NCI-H2196 (cell line): ENCODE data around the gene VTCN1.

Experiments used
- DNase-seq: peaks from one replicate; lab custom pipeline; 2025; ENCODE audit not compliant: unreplicated experiment; lab: John Stamatoyannopoulos, UW

Gene VTCN1

DNA sequence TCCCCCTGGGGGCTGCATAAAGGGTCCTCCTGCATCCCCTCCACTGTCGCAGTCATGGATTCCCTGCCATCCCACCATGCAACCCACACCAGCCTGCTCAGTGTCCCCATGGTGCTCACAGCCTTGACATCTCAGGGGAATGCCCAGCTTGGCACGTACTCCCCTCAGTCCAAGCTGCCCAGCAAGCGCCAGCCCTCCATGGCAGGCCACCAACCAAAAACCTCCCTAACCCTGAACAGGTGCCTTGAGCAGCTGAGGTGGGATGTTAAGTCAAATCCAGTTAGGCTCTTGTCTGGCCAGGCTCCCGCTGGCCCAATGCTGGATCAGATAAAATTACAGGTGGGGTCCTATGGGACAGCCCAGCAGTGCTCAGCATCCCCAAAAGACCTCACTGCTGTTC, 341 bp downstream of the VTCN1 start:
- DNase-seq, result no peak

DNA sequence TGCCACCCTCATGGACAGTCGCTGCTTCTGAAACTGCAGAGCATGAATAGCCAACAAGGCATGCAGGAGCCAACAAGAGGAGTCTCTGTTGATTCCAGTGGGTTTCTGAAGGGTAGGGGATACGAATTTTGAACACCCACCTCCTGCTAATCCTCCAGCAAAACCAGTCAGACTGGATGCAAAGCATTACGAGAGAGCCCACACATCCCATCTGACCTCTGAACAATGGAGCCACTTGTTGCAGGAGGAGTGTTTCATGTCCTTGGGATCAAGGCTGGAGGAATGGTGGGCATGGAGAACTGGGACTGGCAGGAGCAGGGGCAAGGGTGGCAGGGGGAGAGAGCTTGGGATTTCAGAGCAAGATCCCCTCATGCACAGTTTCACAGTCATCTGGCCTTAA, 1.6 kb downstream of the VTCN1 start:
- DNase-seq, result no peak

DNA sequence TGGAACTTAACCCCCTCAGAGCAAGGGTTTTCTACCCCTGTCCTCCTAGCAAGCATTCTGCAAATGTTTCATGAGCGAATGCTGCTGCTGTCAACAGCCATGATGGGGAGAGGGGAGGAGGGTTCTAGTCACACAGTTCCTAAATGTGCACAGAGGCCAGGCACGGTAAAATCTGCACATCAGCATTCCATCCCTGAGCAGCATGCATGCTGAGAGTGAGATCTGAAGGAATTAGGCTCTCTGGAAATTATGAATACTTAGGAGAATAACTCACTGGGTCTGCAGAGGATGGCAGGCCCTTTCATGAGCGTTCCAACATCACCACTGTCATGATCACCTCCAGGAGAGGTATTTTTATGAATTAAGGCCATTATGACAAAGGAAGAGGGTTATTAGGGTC, 2.1 kb downstream of the VTCN1 start:
- no peak for DNase-seq

DNA sequence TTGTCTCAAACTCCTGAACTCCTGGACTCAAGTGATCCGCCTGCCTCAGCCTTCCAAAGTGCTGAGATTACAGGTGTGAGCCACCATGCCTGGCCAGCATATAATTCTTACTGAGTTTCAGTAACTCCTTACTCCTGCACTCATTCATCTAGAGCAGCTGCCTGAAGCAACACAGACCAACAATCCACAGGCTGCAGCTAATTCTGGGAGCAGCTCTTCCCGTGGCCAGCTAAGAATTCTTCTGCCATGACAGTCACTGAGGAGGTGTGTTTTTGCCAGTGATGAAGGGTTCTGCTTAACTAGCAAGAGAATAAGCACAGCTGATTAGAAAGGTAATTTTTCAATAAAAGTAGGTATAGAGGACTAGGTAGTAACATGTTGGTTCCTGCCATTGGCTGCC, 5.4 kb downstream of the VTCN1 start:
- no peak for DNase-seq

DNA sequence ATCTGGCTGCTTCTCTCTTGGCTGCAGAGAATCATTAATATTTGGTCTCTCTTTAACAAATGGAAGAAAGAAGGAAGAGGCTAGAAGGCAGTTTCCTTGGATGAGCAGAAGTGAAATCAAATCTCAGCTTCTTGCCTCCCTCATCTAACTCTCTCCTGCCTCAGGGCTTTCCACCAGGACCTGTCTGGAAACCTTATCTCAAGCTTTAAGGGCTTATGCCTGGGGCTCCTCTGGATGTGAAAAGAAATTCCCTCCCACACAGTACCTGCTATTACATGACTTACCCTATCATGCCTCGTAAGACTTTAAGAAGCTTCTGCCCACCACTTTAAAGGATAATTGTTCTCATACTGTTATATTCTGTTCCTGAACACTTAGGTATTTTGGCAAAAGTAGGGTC, 8.9 kb downstream of the VTCN1 start:
- DNase-seq, result no peak

DNA sequence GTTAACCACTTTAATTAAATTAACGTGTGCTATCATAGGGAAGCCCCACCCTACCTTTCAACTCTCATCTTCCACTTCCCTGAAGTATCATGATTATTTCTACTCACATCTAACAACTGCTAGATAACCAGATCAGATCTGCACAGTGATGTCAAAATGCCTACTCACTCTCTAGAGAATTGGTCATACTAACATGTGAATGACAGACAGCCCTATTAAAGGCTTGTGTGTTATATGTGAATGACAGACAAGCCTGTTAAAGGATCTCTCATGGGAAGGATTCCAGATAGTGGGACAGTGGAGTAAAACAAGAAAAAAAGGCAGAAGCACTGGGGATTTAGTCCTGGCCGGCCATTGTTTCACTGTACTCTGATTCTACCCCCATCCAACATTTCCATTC, 12.6 kb downstream of the VTCN1 start:
- no peak for DNase-seq

DNA sequence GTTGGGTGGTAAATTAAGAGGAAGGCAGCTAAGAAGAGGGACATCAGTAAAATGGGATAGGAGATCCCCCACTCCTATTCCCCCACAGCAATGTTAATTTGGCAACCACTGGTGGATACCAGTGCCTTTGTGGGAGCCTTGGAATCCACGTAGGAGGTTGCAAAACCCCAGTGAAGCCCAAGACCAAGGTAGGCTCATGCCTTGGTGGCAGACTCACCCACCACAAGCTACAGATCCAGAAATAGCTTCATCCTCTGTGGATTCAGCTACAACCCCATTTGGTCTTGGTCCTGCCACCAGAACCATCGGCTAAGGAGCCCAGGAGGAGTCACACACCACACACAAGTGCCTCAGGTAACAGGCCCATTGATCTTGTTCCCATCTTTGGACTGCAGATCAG, 21.0 kb downstream of the VTCN1 start:
- no peak for DNase-seq

DNA sequence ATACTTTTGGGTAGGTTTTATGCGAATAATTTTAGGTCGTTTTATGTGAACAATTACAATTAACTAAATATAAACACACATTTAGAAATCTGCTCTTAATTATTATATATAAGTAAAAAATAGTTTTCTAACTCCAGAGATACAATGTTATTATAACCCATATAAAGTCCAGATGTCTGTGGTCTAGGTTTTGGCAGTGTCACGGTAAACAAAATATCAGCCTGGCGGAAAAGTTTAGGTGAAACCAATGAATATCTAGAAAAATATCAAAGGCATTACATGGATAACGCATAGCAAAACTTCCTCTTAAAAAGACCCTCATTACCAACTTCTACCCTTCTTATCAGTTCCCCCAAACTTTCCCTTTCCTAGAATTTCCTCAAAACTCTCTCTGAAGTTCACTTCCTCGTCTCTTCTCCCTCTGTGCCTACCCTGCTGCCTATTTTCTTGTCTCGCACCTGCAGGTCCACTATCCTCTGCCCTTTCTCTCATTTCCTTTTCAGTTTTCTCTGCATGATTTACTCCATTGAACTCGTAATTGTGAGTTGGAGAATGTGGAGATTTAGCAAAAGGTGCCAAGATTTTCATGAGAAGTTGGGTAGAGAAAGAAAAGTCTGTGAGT, 21.8 kb downstream of the VTCN1 start:
- no peak for DNase-seq

DNA sequence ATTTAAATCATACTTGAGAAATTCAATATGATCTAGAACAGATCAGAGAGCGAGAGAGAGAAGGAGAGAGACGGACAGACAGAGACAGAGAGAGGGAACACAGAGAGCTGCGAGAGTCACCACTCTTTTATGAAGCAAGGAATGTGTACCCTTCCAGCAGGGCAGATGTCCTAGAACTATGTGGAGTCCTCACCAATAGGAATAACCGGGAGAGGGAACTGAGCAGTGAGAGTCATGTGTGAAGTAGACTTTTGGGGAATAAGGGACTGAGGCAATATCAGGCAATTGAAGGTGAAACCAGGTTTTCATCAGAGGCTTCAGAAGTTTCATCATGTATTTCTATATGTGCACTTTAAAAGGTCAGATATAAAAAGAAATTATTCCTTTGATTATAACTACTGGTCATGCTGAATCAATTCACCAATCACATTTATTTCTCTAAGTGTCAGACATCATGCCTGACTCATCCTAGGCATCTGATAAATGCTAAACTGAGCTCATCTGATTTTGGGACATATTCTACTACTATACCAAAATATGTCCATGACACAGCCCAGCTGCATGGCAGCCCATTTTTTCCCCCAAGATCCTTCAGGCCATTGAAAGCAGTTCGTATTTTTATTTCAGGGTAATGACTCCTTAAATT, 22.4 kb downstream of the VTCN1 start:
- no peak for DNase-seq

DNA sequence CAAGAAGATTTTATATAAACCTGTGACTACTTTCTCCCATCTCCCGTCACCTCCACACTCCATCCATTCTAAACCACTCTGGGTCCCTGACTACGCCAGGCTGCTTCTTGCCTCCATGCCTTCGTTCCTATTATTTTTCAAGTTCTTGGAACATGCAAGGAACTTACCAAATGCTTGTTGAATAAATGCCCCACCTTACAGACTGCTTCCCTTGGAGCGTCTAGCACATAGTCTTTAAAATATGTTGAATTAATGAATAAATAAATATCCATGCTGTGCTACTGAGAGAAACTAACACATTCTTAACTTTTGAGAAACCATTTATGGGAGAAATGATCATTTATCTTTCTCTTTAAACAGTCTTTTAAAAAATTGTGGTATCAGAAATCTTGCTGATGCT, 27.6 kb downstream of the VTCN1 start:
- DNase-seq, result no peak

DNA sequence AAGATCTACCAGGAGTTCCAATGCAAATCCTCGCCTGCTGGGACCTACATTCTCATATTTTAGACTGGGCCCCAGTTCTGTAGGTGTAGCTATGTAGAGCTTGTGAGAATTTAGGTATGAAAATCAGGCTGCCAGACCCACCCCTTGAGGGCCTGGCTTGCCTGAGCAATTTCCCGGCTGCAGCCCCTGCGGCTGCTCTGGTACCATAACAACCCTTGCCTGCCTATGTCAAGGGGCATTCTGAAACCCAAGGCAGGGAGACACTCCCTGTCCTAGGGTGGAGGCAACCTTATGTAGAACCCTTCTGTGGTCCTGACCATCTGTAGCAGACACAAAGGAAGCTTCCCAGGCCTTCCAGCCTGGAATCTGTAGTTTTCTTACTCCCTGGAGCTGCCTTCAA, 28.4 kb downstream of the VTCN1 start:
- no peak for DNase-seq

DNA sequence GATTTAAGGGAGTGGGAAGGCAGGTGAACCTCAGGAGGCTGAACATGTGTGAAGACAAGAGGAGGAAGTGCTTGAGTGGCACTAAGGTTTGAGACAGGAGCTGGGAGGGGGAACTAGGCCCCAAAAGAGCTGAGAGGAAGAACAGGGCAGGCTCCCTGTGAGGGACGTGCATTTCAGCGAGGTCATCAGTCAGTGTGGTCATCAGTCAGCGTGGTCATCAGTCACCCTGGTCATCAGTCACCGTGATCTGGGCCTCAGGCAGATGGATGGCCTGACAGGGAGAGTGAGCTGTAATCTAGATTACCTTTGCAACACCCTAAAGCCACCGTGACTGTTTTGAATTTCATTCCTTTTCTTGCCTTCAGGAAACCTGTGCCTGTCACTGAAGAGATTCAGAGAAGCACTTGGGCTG, 29.1 kb downstream of the VTCN1 start:
- DNase-seq, result no peak

DNA sequence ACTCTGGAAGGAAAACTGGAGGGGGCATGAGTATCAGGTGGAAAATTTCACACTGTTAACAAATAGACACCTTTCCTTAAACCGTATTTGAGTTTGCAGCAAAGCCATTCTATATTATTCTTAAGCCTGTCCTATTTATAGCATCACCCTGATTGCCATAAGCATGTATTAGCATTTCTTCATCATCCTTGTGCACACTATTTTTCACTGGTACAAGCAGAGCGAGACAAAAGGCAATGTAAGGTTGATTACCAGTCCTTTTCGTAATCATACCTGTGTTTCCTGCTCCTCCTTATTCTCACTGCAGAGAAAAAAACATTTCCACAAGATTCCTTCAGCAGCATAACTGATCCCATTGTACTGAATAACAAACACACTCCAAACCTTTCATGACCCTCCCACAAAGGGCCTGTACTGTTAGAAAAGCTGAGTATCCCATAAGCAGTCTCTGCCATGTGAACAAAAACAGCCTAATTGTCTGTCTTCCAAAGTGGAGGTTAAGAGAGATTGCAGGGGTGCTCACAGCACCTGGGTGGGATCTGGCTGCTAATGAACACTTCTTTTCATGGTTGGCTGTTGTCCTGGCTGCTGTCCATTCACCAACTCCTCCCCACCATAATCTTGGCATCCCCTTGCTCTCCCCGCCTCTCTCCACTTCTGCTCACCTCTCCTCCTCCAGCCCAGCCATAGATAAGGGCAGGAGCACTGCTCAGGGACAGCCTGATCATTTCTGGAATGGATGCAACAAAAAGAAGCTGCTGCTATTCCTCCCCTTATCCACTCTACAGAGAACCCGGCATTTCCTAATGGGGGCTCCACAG, 30.4 kb downstream of the VTCN1 start:
- DNase-seq, result no peak

DNA sequence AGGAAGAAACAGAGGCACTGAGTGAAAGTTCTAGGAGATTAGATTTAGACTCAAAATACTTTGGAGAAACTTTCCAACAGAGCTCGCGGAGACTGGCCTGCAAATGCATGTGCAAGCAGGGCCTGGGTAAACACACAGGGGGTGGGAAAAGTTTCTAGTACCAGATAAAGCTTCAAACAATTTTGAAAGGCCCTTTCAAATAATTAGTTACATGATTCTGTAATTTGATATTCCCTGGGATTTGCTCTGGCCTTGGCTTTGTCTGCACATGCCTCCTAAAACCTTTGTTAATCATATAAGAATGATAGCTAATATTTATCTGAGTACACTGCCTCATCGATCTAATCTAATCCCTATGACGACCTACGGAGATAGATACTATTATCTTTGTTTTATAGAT, 31.3 kb downstream of the VTCN1 start:
- DNase-seq, result no peak

DNA sequence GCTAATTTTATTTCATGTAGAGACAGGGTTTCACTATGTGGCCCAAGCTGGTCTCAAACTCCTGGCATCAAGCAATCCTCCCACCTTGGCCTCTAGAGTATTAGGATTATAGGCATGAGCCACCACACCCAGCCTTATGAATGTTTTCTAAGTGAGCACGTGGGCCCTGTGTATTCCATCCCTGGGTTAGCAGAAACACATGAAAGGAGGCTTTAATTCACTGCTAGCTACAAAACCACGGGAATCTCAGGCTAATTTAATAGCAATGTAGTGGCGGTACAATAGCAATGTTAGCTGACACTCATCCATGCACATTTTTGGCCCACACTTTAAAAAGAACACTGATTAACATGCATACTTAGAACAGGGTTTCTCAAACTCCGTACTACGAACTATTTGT, 32.0 kb downstream of the VTCN1 start:
- no peak for DNase-seq

DNA sequence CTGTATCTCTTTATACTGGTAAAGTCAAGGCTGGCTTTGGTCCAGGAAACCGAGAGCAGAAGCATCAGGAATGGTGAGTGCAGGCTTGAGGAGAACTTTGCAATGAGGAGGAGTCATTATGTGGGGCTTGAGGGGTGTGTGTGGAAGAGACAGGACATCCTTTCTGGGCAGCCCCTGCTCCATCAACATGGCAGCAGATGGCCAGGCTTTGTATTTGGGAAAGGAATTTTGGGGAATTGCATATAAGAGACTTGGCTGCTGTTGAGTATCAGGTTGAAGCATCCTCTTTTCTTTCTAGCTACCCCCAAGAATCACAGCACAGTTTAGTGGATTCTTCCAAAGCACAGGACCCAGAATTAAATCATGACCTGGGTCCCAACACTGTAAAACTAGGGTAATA, 33.4 kb downstream of the VTCN1 start:
- DNase-seq, result no peak

DNA sequence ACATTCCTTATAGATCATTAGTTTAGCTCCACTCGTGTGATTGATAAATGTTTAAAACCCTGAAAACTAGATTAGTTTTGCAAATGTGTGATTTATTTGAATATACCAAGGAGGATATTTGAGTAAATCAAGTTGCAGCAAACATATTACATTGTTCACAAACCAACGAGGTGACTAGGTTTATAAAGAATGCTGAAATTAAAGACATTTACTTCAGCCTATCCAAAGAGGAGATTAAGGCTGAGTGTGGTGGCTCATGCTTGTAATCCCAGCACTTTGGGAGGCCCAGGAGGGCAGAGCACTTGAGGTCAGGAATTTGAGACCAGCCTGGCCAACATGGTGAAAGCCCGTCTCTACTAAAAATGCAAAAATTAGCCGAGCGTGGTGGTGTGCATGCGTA, 34.1 kb downstream of the VTCN1 start:
- DNase-seq, result no peak

DNA sequence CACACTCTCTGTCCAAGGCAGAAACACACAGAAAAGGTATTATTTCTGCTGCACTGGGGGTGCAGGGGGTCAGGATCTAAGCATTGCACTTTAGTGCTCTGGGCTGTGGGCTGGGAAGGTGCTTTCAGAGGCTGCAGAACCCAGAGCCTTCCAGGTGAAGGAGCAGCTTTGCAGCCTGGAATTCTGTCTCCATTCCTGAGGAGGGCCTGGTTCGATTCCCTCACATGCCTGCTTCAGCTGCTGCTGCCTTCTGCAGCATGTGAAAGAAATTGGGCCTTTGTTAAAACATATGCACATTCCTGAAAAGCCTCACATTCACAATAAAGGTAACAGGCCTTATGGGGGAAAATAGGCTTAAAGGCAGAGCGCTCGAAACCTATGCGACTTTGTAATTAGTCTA, 35.9 kb downstream of the VTCN1 start:
- no peak for DNase-seq

DNA sequence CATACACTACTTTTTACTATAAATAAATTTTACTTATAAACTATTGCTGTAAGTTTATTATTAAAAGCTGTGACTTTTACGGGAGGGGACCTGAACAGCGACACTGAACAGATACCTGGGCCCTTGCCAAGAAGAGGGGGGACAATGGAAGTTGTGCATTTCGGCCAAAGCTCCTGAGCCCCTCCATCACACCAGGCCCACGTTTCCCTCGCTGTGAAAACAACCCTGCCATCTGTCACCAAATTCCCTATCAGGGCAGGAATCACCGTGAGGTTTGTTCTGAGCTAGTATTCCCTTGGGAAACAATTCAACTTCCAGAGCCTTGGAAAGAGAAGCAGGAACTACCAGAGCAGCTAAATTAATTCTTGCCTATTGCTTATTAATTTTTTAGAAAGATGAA, 37.0 kb downstream of the VTCN1 start:
- DNase-seq, result no peak

DNA sequence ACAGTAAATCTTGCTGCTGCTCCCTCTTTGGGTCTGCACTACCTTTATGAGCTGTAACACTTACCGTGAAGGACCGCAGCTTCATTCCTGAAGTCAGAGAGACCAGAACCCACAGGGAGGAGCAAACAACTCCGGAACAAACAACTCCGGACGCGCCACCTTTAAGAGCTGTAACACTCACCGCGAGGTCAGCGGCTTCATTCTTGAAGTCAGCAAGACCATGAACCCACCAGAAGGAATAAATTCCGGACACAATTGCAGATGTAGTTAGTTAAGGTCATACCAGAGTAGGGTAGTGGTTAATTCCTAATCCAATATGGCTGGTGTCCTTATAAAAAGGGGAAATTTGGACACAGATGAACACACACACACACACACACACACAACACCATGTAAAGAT, 37.7 kb downstream of the VTCN1 start:
- no peak for DNase-seq

DNA sequence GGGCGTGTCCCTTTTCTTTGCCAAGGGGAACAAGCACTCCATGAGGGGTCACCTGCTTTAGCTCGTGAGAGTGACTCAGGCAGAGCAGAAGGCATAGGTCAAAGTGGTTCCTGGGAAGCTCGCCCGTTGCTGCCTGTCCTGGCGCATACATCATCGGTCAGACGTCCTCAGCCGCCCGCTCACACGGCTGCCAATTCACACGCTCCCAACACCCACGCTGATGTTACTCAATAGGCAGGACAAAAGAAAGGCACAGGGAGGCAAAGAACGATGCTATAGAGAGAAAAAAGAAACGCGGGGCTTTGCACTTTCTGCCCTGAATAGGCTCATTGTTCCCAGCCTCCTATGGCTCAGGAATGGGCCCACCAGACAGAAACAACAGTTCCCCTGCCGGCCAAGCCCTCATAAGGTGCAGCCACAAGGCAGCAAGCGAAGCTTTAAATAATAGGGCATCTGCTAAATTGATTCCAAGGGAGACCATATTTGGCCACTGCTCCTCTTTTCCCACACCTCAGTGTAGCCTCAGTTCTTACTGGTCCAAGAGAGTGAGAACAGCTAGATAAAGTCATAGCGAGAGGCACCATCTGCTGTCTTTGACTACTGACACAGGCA, 38.7 kb downstream of the VTCN1 start:
- peak; percentile 68 for DNase-seq
